PFSK-1 (cell line): ENCODE data around the gene OSBPL10.

Experiments
- FOXP2 ChIP-seq: optimal IDR thresholded peaks from 2 replicates; pipeline ENCODE3; 2011; ENCODE audit warnings: borderline replicate concordance, control low read depth, inconsistent platforms; ENCODE audit not compliant: insufficient read depth; ENCODE audit errors: extremely low read length, extremely low read depth
- POLR2AphosphoS5 ChIP-seq: IDR thresholded peaks from 2 replicates; pipeline ENCODE4 v1.6.1; 2012; ENCODE audit warnings: low read depth, mild to moderate bottlenecking, control low read depth, low read length, moderate library complexity
- REST ChIP-seq, 2 experiments: IDR thresholded peaks; 2 replicates each; pipeline versions ENCODE4 v1.6.1 to v1.8.0; 2011 to 2012; ENCODE audit warnings: low read depth in 2 of 2, low read length in 2 of 2, control low read depth in 1 of 2, inconsistent platforms in 1 of 2, mild to moderate bottlenecking in 1 of 2, moderate library complexity in 1 of 2; ENCODE audit not compliant: insufficient read depth in 1 of 2
- SIN3A ChIP-seq: IDR thresholded peaks from 2 replicates; pipeline ENCODE4 v1.6.1; 2012; ENCODE audit warnings: mild to moderate bottlenecking, low read length, moderate library complexity, borderline replicate concordance; ENCODE audit not compliant: insufficient read depth
- TAF1 ChIP-seq: IDR thresholded peaks from 2 replicates; pipeline ENCODE4 v1.6.1; 2012; ENCODE audit warnings: low read length, control low read depth, borderline replicate concordance; ENCODE audit not compliant: insufficient read depth

OSBPL10 gene

GRCh38 chr3:32018757-32019564, 37.9 kb upstream of the OSBPL10 start:
- TF ChIP-seq POLR2AphosphoS5, result no peak
- TF ChIP-seq FOXP2, result no peak

GRCh38 chr3:32017286-32017685, 36.2 kb upstream of the OSBPL10 start:
- TF ChIP-seq SIN3A, result no peak

- TF ChIP-seq REST (IDR thresholded peaks at IDR 0.05; ENCODE audit: insufficient read depth in 1 of 2, low read depth in 2 of 2, low read length in 2 of 2) (no peak), TAF1 (no peak), FOXP2 (no peak), SIN3A (no peak), POLR2AphosphoS5 (no peak)
Observed at GRCh38 chr3:32009957-32010356, 28.9 kb upstream of the OSBPL10 start.

GRCh38 chr3:32009101-32009500, 28.0 kb upstream of the OSBPL10 start:
- TF ChIP-seq SIN3A (no peak), REST (IDR thresholded peaks at IDR 0.05; ENCODE audit: insufficient read depth in 1 of 2, low read depth in 2 of 2, low read length in 2 of 2) (no peak), FOXP2 (no peak), POLR2AphosphoS5 (no peak), TAF1 (no peak)

GRCh38 chr3:32004113-32004765, 23.2 kb upstream of the OSBPL10 start:
- TF ChIP-seq REST (IDR thresholded peaks at IDR 0.05; ENCODE audit: insufficient read depth in 1 of 2, low read depth in 2 of 2, low read length in 2 of 2), result no peak
- no peak for TF ChIP-seq SIN3A
- TF ChIP-seq FOXP2, result no peak
- no peak for TF ChIP-seq POLR2AphosphoS5
- TF ChIP-seq TAF1, result no peak

- TF ChIP-seq POLR2AphosphoS5 (no peak), FOXP2 (no peak), TAF1 (no peak), SIN3A (no peak), REST (IDR thresholded peaks at IDR 0.05; ENCODE audit: insufficient read depth in 1 of 2, low read depth in 2 of 2, low read length in 2 of 2) (no peak)
Observed at GRCh38 chr3:32003380-32003779, 22.3 kb upstream of the OSBPL10 start.
